ENCODE results near the gene ANKRD62. TPM values are rescaled to one million over a fixed set of nuclear protein-coding genes. Genes with fewer than 3 reads are reported as not detected.
"Not testable (repeated sequence)": the region's sequence is repeated elsewhere in the genome, so short reads cannot be mapped to it uniquely, and the experiment has no call there.

The ANKRD62 gene
- total and polyA plus RNA-seq, 4 donors, result under 0.01 TPM; not detected in 3

DNA sequence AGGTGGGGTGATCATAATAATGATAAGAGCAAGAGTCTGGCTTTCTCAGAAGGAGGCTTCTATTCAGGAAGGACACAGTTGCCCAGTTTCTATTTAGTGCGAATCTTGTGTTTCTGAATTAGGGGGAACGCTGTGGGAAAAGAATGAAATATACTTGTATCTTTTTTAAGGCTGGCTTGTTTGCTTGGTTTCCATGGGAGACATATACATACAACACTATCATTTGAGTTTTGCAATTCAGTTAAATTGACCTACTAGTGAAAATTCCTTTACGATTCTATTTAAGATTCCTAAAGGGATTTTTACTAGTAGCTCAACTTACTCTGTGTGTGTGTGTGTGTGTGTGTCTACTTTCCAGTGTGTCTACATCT lies 24.7 kb upstream of the ANKRD62 start:
- Histone ChIP-seq H3K9ac (ENCODE audit: low read depth in 1 of 2, low read length in 2 of 2) (no peak overlapping the region), H3K27me3 (ENCODE audit: control insufficient read depth in 4 of 4, insufficient read depth in 4 of 4, low read length in 3 of 4) (no peaks in the 10 kb centered on the region), H3K36me3 (ENCODE audit: control insufficient read depth in 4 of 4, insufficient read depth in 3 of 4, low read depth in 1 of 4, low read length in 3 of 4) (no peaks in the 10 kb centered on the region), H3K9me3 (ENCODE audit: control insufficient read depth in 4 of 4, low read length in 3 of 4) (no peaks in the 10 kb centered on the region), H3K27ac (ENCODE audit: low read depth in 1 of 2, low read length in 2 of 2) (no peak overlapping the region), H3K4me3 (ENCODE audit: low read depth in 1 of 3, low read length in 3 of 3) (no peak overlapping the region), H3K4me1 (ENCODE audit: control insufficient read depth in 4 of 4, insufficient read depth in 4 of 4, low read length in 3 of 4) (no peaks in the 10 kb centered on the region)
- no peak for DNase-seq (ENCODE audit: low spot score)
- WGBS, result 88% methylated on average over 3 of the region's 3 CpGs
- TF ChIP-seq HNF4G (IDR thresholded peaks at IDR 0.05) (no peak), TAF1 (conservative IDR thresholded peaks at IDR 0.05) (no peak), YY1 (IDR thresholded peaks at IDR 0.05) (no peak), GABPA (IDR thresholded peaks at IDR 0.05 in 1 of 2, conservative IDR thresholded peaks at IDR 0.05 in 1 of 2) (no peak)

DNA sequence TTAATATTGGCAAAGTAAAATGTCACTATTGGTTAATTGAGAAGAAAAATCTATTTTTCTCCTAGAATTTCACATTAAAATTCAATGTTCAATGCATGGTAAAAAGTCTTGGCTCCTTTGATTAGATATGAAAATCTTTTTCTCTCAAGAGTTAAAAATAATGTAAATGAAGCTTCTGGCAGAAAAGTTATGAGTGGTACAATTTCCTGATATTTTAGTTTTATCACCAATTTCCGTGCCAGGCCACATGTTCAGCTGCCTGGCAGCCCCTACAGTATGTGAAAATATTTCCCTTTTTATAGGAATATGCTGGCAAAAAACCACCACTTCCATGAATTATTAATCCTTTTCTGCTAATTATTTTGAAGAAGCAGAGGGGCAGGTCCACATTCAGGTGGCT lies 22.6 kb upstream of the ANKRD62 start:
- not testable (repeated sequence) for H3K36me3 ChIP-seq (ENCODE audit: control insufficient read depth in 4 of 4, insufficient read depth in 3 of 4, low read depth in 1 of 4, low read length in 3 of 4); H3K9ac ChIP-seq (ENCODE audit: low read depth in 1 of 2, low read length in 2 of 2); H3K4me3 ChIP-seq (ENCODE audit: low read depth in 1 of 3, low read length in 3 of 3); H3K27ac ChIP-seq (ENCODE audit: low read depth in 1 of 2, low read length in 2 of 2); H3K27me3 ChIP-seq (ENCODE audit: control insufficient read depth in 4 of 4, insufficient read depth in 4 of 4, low read length in 3 of 4); H3K9me3 ChIP-seq (ENCODE audit: control insufficient read depth in 4 of 4, low read length in 3 of 4); DNase-seq (ENCODE audit: low spot score); H3K4me1 ChIP-seq (ENCODE audit: control insufficient read depth in 4 of 4, insufficient read depth in 4 of 4, low read length in 3 of 4)
- WGBS, result 47% methylated on average over 1 of the region's 1 CpG

DNA sequence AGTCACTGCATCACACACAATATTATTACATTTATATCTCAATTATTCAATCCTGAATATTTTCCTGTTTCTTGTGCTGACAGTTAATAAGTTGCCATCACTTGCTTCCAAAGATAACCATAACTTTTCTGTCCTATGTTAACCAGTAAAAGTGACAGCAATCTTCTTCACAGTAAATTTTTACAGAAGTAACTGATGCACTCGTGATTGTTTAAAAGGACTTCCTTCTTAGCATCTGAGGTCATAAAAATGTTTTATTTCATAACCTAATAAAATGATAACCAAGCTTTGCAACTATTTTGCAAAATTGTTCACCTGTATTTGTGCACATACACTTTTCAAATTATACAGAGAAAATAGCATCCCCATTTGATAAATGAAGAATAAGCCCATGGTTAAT lies 20.6 kb upstream of the ANKRD62 start:
- no peak overlapping the region for H3K9ac ChIP-seq (ENCODE audit: low read depth in 1 of 2, low read length in 2 of 2)
- 67% methylated on average over 1 of the region's 1 CpG for WGBS
- H3K4me1 ChIP-seq (ENCODE audit: control insufficient read depth in 4 of 4, insufficient read depth in 4 of 4, low read length in 3 of 4), result no peaks in the 10 kb centered on the region
- TF ChIP-seq ATF3 (IDR thresholded peaks at IDR 0.05), result no peak
- TF ChIP-seq, protein P1, sequence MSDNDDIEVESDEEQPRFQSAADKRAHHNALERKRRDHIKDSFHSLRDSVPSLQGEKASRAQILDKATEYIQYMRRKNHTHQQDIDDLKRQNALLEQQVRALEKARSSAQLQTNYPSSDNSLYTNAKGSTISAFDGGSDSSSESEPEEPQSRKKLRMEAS (IDR thresholded peaks at IDR 0.05), result no peak
- TF ChIP-seq EGR1 (IDR thresholded peaks at IDR 0.05; ENCODE audit: low read depth in 2 of 2), result no peak
- TF ChIP-seq FOXA2 (IDR thresholded peaks at IDR 0.05), result no peak
- no peak for TF ChIP-seq CTCF (IDR thresholded peaks at IDR 0.05; ENCODE audit: low read depth, low read length, missing input control)
- TF ChIP-seq JUND (IDR thresholded peaks at IDR 0.05), result no peak
- TF ChIP-seq TAF1 (conservative IDR thresholded peaks at IDR 0.05), result no peak
- TF ChIP-seq, protein P2, sequence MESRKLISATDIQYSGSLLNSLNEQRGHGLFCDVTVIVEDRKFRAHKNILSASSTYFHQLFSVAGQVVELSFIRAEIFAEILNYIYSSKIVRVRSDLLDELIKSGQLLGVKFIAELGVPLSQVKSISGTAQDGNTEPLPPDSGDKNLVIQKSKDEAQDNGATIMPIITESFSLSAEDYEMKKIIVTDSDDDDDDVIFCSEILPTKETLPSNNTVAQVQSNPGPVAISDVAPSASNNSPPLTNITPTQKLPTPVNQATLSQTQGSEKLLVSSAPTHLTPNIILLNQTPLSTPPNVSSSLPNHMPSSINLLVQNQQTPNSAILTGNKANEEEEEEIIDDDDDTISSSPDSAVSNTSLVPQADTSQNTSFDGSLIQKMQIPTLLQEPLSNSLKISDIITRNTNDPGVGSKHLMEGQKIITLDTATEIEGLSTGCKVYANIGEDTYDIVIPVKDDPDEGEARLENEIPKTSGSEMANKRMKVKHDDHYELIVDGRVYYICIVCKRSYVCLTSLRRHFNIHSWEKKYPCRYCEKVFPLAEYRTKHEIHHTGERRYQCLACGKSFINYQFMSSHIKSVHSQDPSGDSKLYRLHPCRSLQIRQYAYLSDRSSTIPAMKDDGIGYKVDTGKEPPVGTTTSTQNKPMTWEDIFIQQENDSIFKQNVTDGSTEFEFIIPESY (IDR thresholded peaks at IDR 0.05), result no peak
- TF ChIP-seq HNF4G (IDR thresholded peaks at IDR 0.05), result no peak
- no peak for TF ChIP-seq YY1 (IDR thresholded peaks at IDR 0.05)
- TF ChIP-seq RAD21 (IDR thresholded peaks at IDR 0.05), result no peak
- no peak for TF ChIP-seq REST (IDR thresholded peaks at IDR 0.05)
- no peak for TF ChIP-seq GABPA (IDR thresholded peaks at IDR 0.05 in 1 of 2, conservative IDR thresholded peaks at IDR 0.05 in 1 of 2)
- no peak for TF ChIP-seq SP1 (IDR thresholded peaks at IDR 0.05)
- TF ChIP-seq NR2F2 (IDR thresholded peaks at IDR 0.05), result no peak
- TF ChIP-seq RXRA (IDR thresholded peaks at IDR 0.05), result no peak
- no peak for TF ChIP-seq HNF4A (conservative IDR thresholded peaks at IDR 0.05)
- no peak for TF ChIP-seq FOXA1 (IDR thresholded peaks at IDR 0.05)
- DNase-seq (ENCODE audit: low spot score), result no peak
- H3K27ac ChIP-seq (ENCODE audit: low read depth in 1 of 2, low read length in 2 of 2), result no peak overlapping the region
- H3K36me3 ChIP-seq (ENCODE audit: control insufficient read depth in 4 of 4, insufficient read depth in 3 of 4, low read depth in 1 of 4, low read length in 3 of 4), result no peaks in the 10 kb centered on the region
- no peak overlapping the region for H3K4me3 ChIP-seq (ENCODE audit: low read depth in 1 of 3, low read length in 3 of 3)
- no peaks in the 10 kb centered on the region for H3K9me3 ChIP-seq (ENCODE audit: control insufficient read depth in 4 of 4, low read length in 3 of 4)
- H3K27me3 ChIP-seq (ENCODE audit: control insufficient read depth in 4 of 4, insufficient read depth in 4 of 4, low read length in 3 of 4), result no peaks in the 10 kb centered on the region
